ENCODE measurements around the gene RALGAPA2.

The RALGAPA2 gene

GRCh38 chr20:20501128-20501527 lies 211.3 kb downstream of the RALGAPA2 start:
- no peak for TF ChIP-seq CTCF (conservative IDR thresholded peaks at IDR 0.05; ENCODE audit: control insufficient read depth, insufficient read depth, low read depth, low read length)
- no peak for DNase-seq (ENCODE audit: low read depth)
- no peak overlapping the region for H3K4me3 ChIP-seq (ENCODE audit: control insufficient read depth, low read depth, low read length)

GRCh38 chr20:20500312-20500711 lies 212.1 kb downstream of the RALGAPA2 start:
- no peak overlapping the region for H3K4me3 ChIP-seq (ENCODE audit: control insufficient read depth, low read depth, low read length)
- no peak for TF ChIP-seq CTCF (conservative IDR thresholded peaks at IDR 0.05; ENCODE audit: control insufficient read depth, insufficient read depth, low read depth, low read length)
- no peak for DNase-seq (ENCODE audit: low read depth)

- TF ChIP-seq CTCF (conservative IDR thresholded peaks at IDR 0.05; ENCODE audit: control insufficient read depth, insufficient read depth, low read depth, low read length): no peak
- no peak for DNase-seq (ENCODE audit: low read depth)
- H3K4me3 ChIP-seq (ENCODE audit: control insufficient read depth, low read depth, low read length): no peak overlapping the region
Observed at GRCh38 chr20:20499439-20499838, 213.0 kb downstream of the RALGAPA2 start.

GRCh38 chr20:20498076-20498861 lies 214.2 kb downstream of the RALGAPA2 start:
- DNase-seq (ENCODE audit: low read depth): peak; percentile 12
- no peak for TF ChIP-seq CTCF (conservative IDR thresholded peaks at IDR 0.05; ENCODE audit: control insufficient read depth, insufficient read depth, low read depth, low read length)
- H3K4me3 ChIP-seq (ENCODE audit: control insufficient read depth, low read depth, low read length): no peak overlapping the region

- no peak for TF ChIP-seq CTCF (conservative IDR thresholded peaks at IDR 0.05; ENCODE audit: control insufficient read depth, insufficient read depth, low read depth, low read length)
- no peak overlapping the region for H3K4me3 ChIP-seq (ENCODE audit: control insufficient read depth, low read depth, low read length)
- no peak for DNase-seq (ENCODE audit: low read depth)
Observed at GRCh38 chr20:20497242-20497978, 215.0 kb downstream of the RALGAPA2 start.

- DNase-seq (ENCODE audit: low read depth): no peak
- no peak for TF ChIP-seq CTCF (conservative IDR thresholded peaks at IDR 0.05; ENCODE audit: control insufficient read depth, insufficient read depth, low read depth, low read length)
- H3K4me3 ChIP-seq (ENCODE audit: control insufficient read depth, low read depth, low read length): no peak overlapping the region
Observed at GRCh38 chr20:20495729-20496503, 216.5 kb downstream of the RALGAPA2 start.

Data from fibroblast of mammary gland (primary cell).